OCI-LY1 (cell line): Measurements from ENCODE around the gene TRAF6.

Experiments used
- H2AFZ ChIP-seq: fragments of 200-600 bp; sonication (generic), shearing (Covaris generic); 2 replicates; pipeline ENCODE4 v1.6.0; 2014; ENCODE audit warnings: antibody characterized with exemption, mild to moderate bottlenecking, low read length
- H3F3A ChIP-seq: fragments of 200-600 bp; sonication (generic), shearing (Covaris generic); 2 replicates; pipeline ENCODE4 v1.6.0; 2014; ENCODE audit warnings: mild to moderate bottlenecking, antibody characterized with exemption, low read length, moderate library complexity; ENCODE audit not compliant: insufficient read depth
- H3K27ac ChIP-seq: fragments of 200-600 bp; sonication (generic); 2 replicates; pipeline ENCODE4 v1.5.1; 2014; ENCODE audit warnings: low read length, mixed run types, mild to moderate bottlenecking, low read depth; ENCODE audit not compliant: poor library complexity, severe bottlenecking
- H3K27me3 ChIP-seq: fragments of 200-600 bp; sonication (generic); 2 replicates; pipeline ENCODE4 v1.6.0; 2014; ENCODE audit warnings: antibody characterized with exemption, mild to moderate bottlenecking, low read length, moderate library complexity; ENCODE audit not compliant: insufficient read depth
- H3K36me3 ChIP-seq: fragments of 200-600 bp; sonication (generic); 2 replicates; pipeline ENCODE4 v1.6.1; 2014; ENCODE audit warnings: mild to moderate bottlenecking, antibody characterized with exemption, low read length, moderate library complexity, mixed read lengths; ENCODE audit not compliant: insufficient read depth
- H3K4me1 ChIP-seq: fragments of 200-600 bp; sonication (generic); 2 replicates; pipeline ENCODE4 v1.5.1; 2014; ENCODE audit warnings: mild to moderate bottlenecking, low read length, moderate library complexity; ENCODE audit not compliant: insufficient read depth, severe bottlenecking
- H3K4me2 ChIP-seq: fragments of 200-600 bp; sonication (generic), shearing (Covaris generic); 2 replicates; pipeline ENCODE4 v1.6.1; 2014; ENCODE audit warnings: low read length
- H3K4me3 ChIP-seq: fragments of 200-600 bp; sonication (generic); 2 replicates; pipeline ENCODE4 v1.5.1; 2014; ENCODE audit warnings: low read length, low read depth, mild to moderate bottlenecking, mixed read lengths; ENCODE audit not compliant: poor library complexity, severe bottlenecking
- H3K79me2 ChIP-seq: fragments of 200-600 bp; shearing (Covaris generic); 2 replicates; pipeline ENCODE4 v1.6.1; 2016; ENCODE audit warnings: mixed run types, low read length, mixed read lengths; ENCODE audit not compliant: insufficient read depth
- H3K9ac ChIP-seq: fragments of 200-600 bp; sonication (generic), shearing (Covaris generic); 2 replicates; pipeline ENCODE4 v1.6.1; 2014; ENCODE audit warnings: mild to moderate bottlenecking, low read length, mixed read lengths
- H3K9me2 ChIP-seq: fragments of 200-600 bp; sonication (generic), shearing (Covaris generic); 2 replicates; pipeline ENCODE4 v1.6.1; 2014; ENCODE audit warnings: low read depth, mild to moderate bottlenecking, low read length, mixed read lengths
- H3K9me3 ChIP-seq: fragments of 200-600 bp; shearing (Covaris generic); 2 replicates; pipeline ENCODE4 v1.6.1; 2014; ENCODE audit warnings: low read length, mixed read lengths
- H4K20me1 ChIP-seq: fragments of 200-600 bp; sonication (generic), shearing (Covaris generic); 2 replicates; pipeline ENCODE4 v1.6.0; 2016; ENCODE audit warnings: mild to moderate bottlenecking, low read length; ENCODE audit not compliant: insufficient read depth
- CTCF ChIP-seq: fragments of 200-600 bp; sonication (generic), shearing (Covaris generic); IDR thresholded peaks from 2 replicates; pipeline ENCODE4 v1.5.1; 2017; ENCODE audit warnings: mild to moderate bottlenecking, antibody characterized with exemption, low read length, moderate library complexity, mixed read lengths
- EZH2 ChIP-seq: fragments of 200-600 bp; sonication (generic), shearing (Covaris generic); IDR thresholded peaks from 2 replicates; pipeline ENCODE4 v1.8.0; 2017; ENCODE audit warnings: borderline replicate concordance, mixed run types, mild to moderate bottlenecking, antibody characterized with exemption, low read length, moderate library complexity, mixed read lengths

The TRAF6 gene

GRCh38 chr11:36507824-36508489, 2.1 kb downstream of the TRAF6 start:
- Histone ChIP-seq H2AFZ (no peak overlapping the region), H3K9me3 (no peaks in the 10 kb centered on the region), H3F3A (no peaks in the 10 kb centered on the region), H3K4me3 (peak overlapping the region; percentile 93), H4K20me1 (peaks cover 3% of the 10 kb centered on the region; the same call in 1 of the 2 replicates), H3K9ac (peak overlapping the region; percentile 75; the same call in 1 of the 2 replicates), H3K79me2 (peaks cover 20% of the 10 kb centered on the region), H3K36me3 (no peaks in the 10 kb centered on the region), H3K4me2 (peak overlapping the region; percentile 93), H3K4me1 (peaks cover 19% of the 10 kb centered on the region), H3K27me3 (no peaks in the 10 kb centered on the region), H3K27ac (peak overlapping the region; percentile 31), H3K9me2 (no peaks in the 10 kb centered on the region)
- TF ChIP-seq EZH2 = no peak
- no peak for TF ChIP-seq CTCF

GRCh38 chr11:36501236-36501635, 8.8 kb downstream of the TRAF6 start:
- TF ChIP-seq CTCF (no peak), EZH2 (no peak)
- no peak overlapping the region for H3K9ac ChIP-seq
- H4K20me1 ChIP-seq = no peaks in the 10 kb centered on the region
- no peak overlapping the region for H3K4me3 ChIP-seq
- no peaks in the 10 kb centered on the region for H3K9me2 ChIP-seq
- H2AFZ ChIP-seq = no peak overlapping the region
- no peak overlapping the region for H3K27ac ChIP-seq
- H3K4me1 ChIP-seq = no peaks in the 10 kb centered on the region
- H3K79me2 ChIP-seq = 0 out of 2 replicates have a peak, but pooled peaks cover 3% of the 10 kb centered on the region
- peaks cover 42% of the 10 kb centered on the region for H3K36me3 ChIP-seq
- no peaks in the 10 kb centered on the region for H3K9me3 ChIP-seq
- H3F3A ChIP-seq = no peaks in the 10 kb centered on the region
- H3K4me2 ChIP-seq = no peak overlapping the region
- no peaks in the 10 kb centered on the region for H3K27me3 ChIP-seq

GRCh38 chr11:36500315-36500721, 9.8 kb downstream of the TRAF6 start:
- H3F3A ChIP-seq = no peaks in the 10 kb centered on the region
- H3K79me2 ChIP-seq = no peaks in the 10 kb centered on the region
- no peak overlapping the region for H3K9ac ChIP-seq
- no peaks in the 10 kb centered on the region for H3K9me3 ChIP-seq
- H2AFZ ChIP-seq = no peak overlapping the region
- H3K27me3 ChIP-seq = no peaks in the 10 kb centered on the region
- no peaks in the 10 kb centered on the region for H3K9me2 ChIP-seq
- H3K4me1 ChIP-seq = no peaks in the 10 kb centered on the region
- no peak overlapping the region for H3K27ac ChIP-seq
- TF ChIP-seq CTCF (no peak), EZH2 (no peak)
- no peak overlapping the region for H3K4me2 ChIP-seq
- peaks cover 44% of the 10 kb centered on the region for H3K36me3 ChIP-seq
- no peaks in the 10 kb centered on the region for H4K20me1 ChIP-seq
- no peak overlapping the region for H3K4me3 ChIP-seq
